Urinary bladder (tissue), 4 donors: ENCODE results near the gene SRGAP1. TPM values are rescaled to one million over a fixed set of nuclear protein-coding genes. Genes with fewer than 3 reads are reported as not detected.
"Not testable (repeated sequence)": the region's sequence is repeated elsewhere in the genome, so short reads cannot be mapped to it uniquely, and the experiment has no call there.

Experiments used
- DNase-seq: peaks from one replicate; pipeline ENCODE4 v3.0.0-alpha.2; 2015; ENCODE audit errors: extremely low spot score
- H3K27ac ChIP-seq: one replicate; pipeline ENCODE4 v1.5.1; 2013; ENCODE audit warnings: low read depth, mild to moderate bottlenecking, moderate library complexity
- H3K36me3 ChIP-seq: one replicate; pipeline ENCODE4 v1.6.1; 2013; ENCODE audit warnings: mild to moderate bottlenecking, moderate library complexity; ENCODE audit not compliant: insufficient read depth
- H3K4me1 ChIP-seq: one replicate; pipeline ENCODE4 v1.6.1; 2013; ENCODE audit warnings: mild to moderate bottlenecking, moderate library complexity; ENCODE audit not compliant: insufficient read depth
- H3K4me3 ChIP-seq: one replicate; pipeline ENCODE4 v1.5.1; 2013; ENCODE audit warnings: low read depth, low read length
- WGBS: extraction: QIAGEN DNeasy Blood & Tissue Kit; methylation state at CpG from one replicate; pipeline ENCODE4 v1.1.7; 2013; 5-methylcytosine and 5-hydroxymethylcytosine counted together
- polyA plus RNA-seq: library from polyadenylated mRNA; stranded (reverse); fragments of 200-250 nt; gene quantifications from one replicate; pipeline ENCODE4 v1.2.3, GENCODE V29; 2013
- total RNA-seq: library from RNA; depleted of rRNA; stranded (reverse); fragments of >200 nt; gene quantifications from one replicate; pipeline ENCODE4 v1.2.3, GENCODE V29; 2014
- donor health status: healthy with polysubstance abuse.
- donor health status: healthy.

SRGAP1 gene
- total and polyA plus RNA-seq, 2 donors = 1.9 to 18.0 TPM

- WGBS = 93% methylated on average over 3 of the region's 3 CpGs
- not testable (repeated sequence) for H3K36me3 ChIP-seq
These were observed 276.6 kb downstream of the SRGAP1 start for GRCh38 chr12:64121086-64121485.

GRCh38 chr12:64122154-64122553 is 277.7 kb downstream of the SRGAP1 start:
- no peak overlapping the region for H3K4me3 ChIP-seq
- no peak overlapping the region for H3K27ac ChIP-seq
- no peak for DNase-seq
- no peaks in the 10 kb centered on the region for H3K36me3 ChIP-seq
- no peaks in the 10 kb centered on the region for H3K4me1 ChIP-seq

More at GRCh38 chr12:64121086-64121485, 276.6 kb downstream of the SRGAP1 start:
- not testable (repeated sequence) for H3K4me3 ChIP-seq, H3K4me1 ChIP-seq, H3K27ac ChIP-seq, DNase-seq

GRCh38 chr12:64122995-64123394 is 278.5 kb downstream of the SRGAP1 start:
- WGBS = 97% methylated on average over 2 of the region's 2 CpGs
- Histone ChIP-seq H3K4me1 (no peaks in the 10 kb centered on the region), H3K27ac (no peak overlapping the region), H3K36me3 (peaks cover 5% of the 10 kb centered on the region), H3K4me3 (no peak overlapping the region)
- no peak for DNase-seq

- Histone ChIP-seq H3K4me1 (no peaks in the 10 kb centered on the region), H3K36me3 (peaks cover 5% of the 10 kb centered on the region), H3K27ac (no peak overlapping the region), H3K4me3 (no peak overlapping the region)
- no peak for DNase-seq
- 99% methylated on average over 1 of the region's 1 CpG for WGBS
These were observed 278.9 kb downstream of the SRGAP1 start for GRCh38 chr12:64123448-64123847.

- no peak overlapping the region for H3K27ac ChIP-seq
- 84% methylated on average over 3 of the region's 3 CpGs for WGBS
- no peak for DNase-seq
These were observed 280.2 kb downstream of the SRGAP1 start for GRCh38 chr12:64124511-64125197.

GRCh38 chr12:64125913-64126312 is 281.4 kb downstream of the SRGAP1 start:
- H3K4me3 ChIP-seq = no peak overlapping the region
- no peak for DNase-seq
- no peaks in the 10 kb centered on the region for H3K4me1 ChIP-seq
- H3K36me3 ChIP-seq = peaks cover 8% of the 10 kb centered on the region
- H3K27ac ChIP-seq = no peak overlapping the region
- 78% methylated on average over 6 of the region's 6 CpGs for WGBS

More at GRCh38 chr12:64124511-64125197, 280.2 kb downstream of the SRGAP1 start:
- no peak overlapping the region for H3K4me3 ChIP-seq
- H3K4me1 ChIP-seq = no peaks in the 10 kb centered on the region
- peaks cover 5% of the 10 kb centered on the region for H3K36me3 ChIP-seq

- H3K27ac ChIP-seq = no peak overlapping the region
- WGBS = 95% methylated on average over 14 of the region's 14 CpGs
- H3K36me3 ChIP-seq = peaks cover 8% of the 10 kb centered on the region
- H3K4me3 ChIP-seq = no peak overlapping the region
- DNase-seq = no peak
- H3K4me1 ChIP-seq = no peaks in the 10 kb centered on the region
These were observed 283.3 kb downstream of the SRGAP1 start for GRCh38 chr12:64127811-64128210.

GRCh38 chr12:64128366-64128765 is 283.9 kb downstream of the SRGAP1 start:
- WGBS = 89% methylated on average over 1 of the region's 1 CpG
- no peak overlapping the region for H3K27ac ChIP-seq
- no peak overlapping the region for H3K4me3 ChIP-seq
- no peak for DNase-seq
- H3K36me3 ChIP-seq = peaks cover 8% of the 10 kb centered on the region
- H3K4me1 ChIP-seq = no peaks in the 10 kb centered on the region

GRCh38 chr12:64130476-64130875 is 286.0 kb downstream of the SRGAP1 start:
- not testable (repeated sequence) for H3K4me1 ChIP-seq, H3K27ac ChIP-seq, H3K36me3 ChIP-seq, H3K4me3 ChIP-seq, DNase-seq
- 95% methylated on average over 2 of the region's 2 CpGs for WGBS

- H3K4me3 ChIP-seq, DNase-seq, H3K27ac ChIP-seq, H3K4me1 ChIP-seq, H3K36me3 ChIP-seq: not testable (repeated sequence)
- WGBS = 91% methylated on average over 6 of the region's 6 CpGs
These were observed 287.0 kb downstream of the SRGAP1 start for GRCh38 chr12:64131456-64131855.

- not testable (repeated sequence) for H3K4me1 ChIP-seq, H3K36me3 ChIP-seq, H3K4me3 ChIP-seq, H3K27ac ChIP-seq, DNase-seq
- WGBS = 97% methylated on average over 2 of the region's 2 CpGs
These were observed 288.2 kb downstream of the SRGAP1 start for GRCh38 chr12:64132672-64133071.

GRCh38 chr12:64137117-64137516 is 292.6 kb downstream of the SRGAP1 start:
- DNase-seq = no peak
- 92% methylated on average over 6 of the region's 6 CpGs for WGBS
- no peaks in the 10 kb centered on the region for H3K4me1 ChIP-seq
- H3K4me3 ChIP-seq = no peak overlapping the region
- no peak overlapping the region for H3K27ac ChIP-seq
- H3K36me3 ChIP-seq = no peaks in the 10 kb centered on the region

- H3K27ac ChIP-seq = no peak overlapping the region
- no peak for DNase-seq
- H3K4me3 ChIP-seq = no peak overlapping the region
- no peaks in the 10 kb centered on the region for H3K36me3 ChIP-seq
- no peaks in the 10 kb centered on the region for H3K4me1 ChIP-seq
- WGBS = 95% methylated on average over 1 of the region's 1 CpG
These were observed 294.5 kb downstream of the SRGAP1 start for GRCh38 chr12:64139021-64139420.

- no peaks in the 10 kb centered on the region for H3K4me1 ChIP-seq
- no peak overlapping the region for H3K27ac ChIP-seq
- no peak overlapping the region for H3K4me3 ChIP-seq
- 89% methylated on average over 7 of the region's 7 CpGs for WGBS
- no peak for DNase-seq
- no peaks in the 10 kb centered on the region for H3K36me3 ChIP-seq
These were observed 297.9 kb downstream of the SRGAP1 start for GRCh38 chr12:64142382-64142781.

- H3K4me3 ChIP-seq = no peak overlapping the region
- no peaks in the 10 kb centered on the region for H3K4me1 ChIP-seq
- no peak for DNase-seq
- no peaks in the 10 kb centered on the region for H3K36me3 ChIP-seq
- WGBS = 97% methylated on average over 7 of the region's 7 CpGs
- no peak overlapping the region for H3K27ac ChIP-seq
These were observed 298.3 kb downstream of the SRGAP1 start for GRCh38 chr12:64142784-64143183.
